ENCODE data around the gene DDI2. TPM values are rescaled to one million over a fixed set of nuclear protein-coding genes. Genes with fewer than 3 reads are reported as not detected.

The DDI2 gene
- total and polyA plus RNA-seq, 2 donors (not counting 3 experiments of a cell fraction or from before 2014, with no cell fraction given): 5.4 to 35.2 TPM

DNA sequence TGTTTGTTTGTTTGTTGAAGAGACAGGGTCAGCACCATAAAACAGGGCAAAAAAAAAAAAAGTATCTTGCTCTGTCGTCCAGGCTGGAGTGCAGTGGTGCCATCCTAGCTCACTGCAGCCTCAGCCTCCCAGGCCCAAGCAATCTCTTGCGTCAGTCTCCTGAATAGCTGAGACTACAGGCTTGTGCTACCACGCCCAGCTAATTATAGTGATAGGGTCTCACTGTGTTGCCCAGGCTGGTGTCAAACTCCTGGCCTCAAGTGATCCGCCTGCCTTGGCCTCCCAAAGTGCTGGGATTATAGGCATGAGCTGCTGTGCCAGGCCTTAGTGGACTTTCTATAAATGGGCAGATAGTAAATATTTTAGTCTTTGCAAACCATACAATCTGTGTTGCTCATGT lies 19.2 kb downstream of the DDI2 start:
- dilution Hi-C loops (cut with MboI; ENCODE audit: extremely low pct_ligation_motif_present, low sequenced_read_pairs) (no loop called here), intact Hi-C loops (cut with micrococcal nuclease) (no loop called here)
- no peak for DNase-seq (ENCODE audit: low read depth, low spot score)
- no peak for FAIRE-seq
- Histone ChIP-seq H3K9ac (replicated peaks; ENCODE audit: extremely low read depth, insufficient read depth, low read length) (no peak overlapping the region), H3K4me2 (ENCODE audit: insufficient read depth, low read length) (no peak overlapping the region), H4K20me1 (replicated peaks; ENCODE audit: control insufficient read depth, extremely low read depth, insufficient read depth, low read length) (no peaks in the 10 kb centered on the region), H3K27ac (ENCODE audit: insufficient read depth, low read depth, low read length) (no peak overlapping the region), H3K9me1 (replicated peaks; ENCODE audit: control insufficient read depth, extremely low read depth, insufficient read depth, low read length) (no peaks in the 10 kb centered on the region), H3K9me3 (replicated peaks; ENCODE audit: control insufficient read depth, insufficient read depth, low read length) (no peaks in the 10 kb centered on the region), H2AFZ (ENCODE audit: low read depth, low read length) (no peak overlapping the region), H3K79me2 (ENCODE audit: control insufficient read depth, insufficient read depth, low read length) (no peaks in the 10 kb centered on the region), H3K27me3 (ENCODE audit: control insufficient read depth in 2 of 2, insufficient read depth in 2 of 2, low read length in 2 of 2) (no peaks in the 10 kb centered on the region), H3K4me1 (ENCODE audit: control insufficient read depth, extremely low read depth, insufficient read depth, low read length) (peaks cover 5% of the 10 kb centered on the region), H3K4me3 (replicated peaks in 1 of 3; ENCODE audit: insufficient read depth in 1 of 3, low read depth in 1 of 3, low read length in 3 of 3) (no peak overlapping the region), H3K36me3 (ENCODE audit: control insufficient read depth in 2 of 2, extremely low read depth in 1 of 2, insufficient read depth in 2 of 2, low read length in 2 of 2) (peaks cover 14 to 22% of the 10 kb centered on the region in 2 experiments)
- CTCF ChIA-PET: no interaction called here
- POLR2A ChIA-PET: no interaction called here
- no TSS peak for BruUV-seq (replicated peaks)
- TF ChIP-seq FOS (IDR thresholded peaks at IDR 0.05; ENCODE audit: borderline replicate concordance, insufficient read depth, low read length) (no peak), EZH2 (IDR thresholded peaks at IDR 0.05; ENCODE audit: borderline replicate concordance, low read depth, low read length, severe bottlenecking) (no peak), MYC (IDR thresholded peaks at IDR 0.05; ENCODE audit: low read depth, low read length) (no peak), POLR2A (IDR thresholded peaks at IDR 0.05; ENCODE audit: low read depth, low read length) (no peak)
- TF ChIP-seq, protein P1, sequence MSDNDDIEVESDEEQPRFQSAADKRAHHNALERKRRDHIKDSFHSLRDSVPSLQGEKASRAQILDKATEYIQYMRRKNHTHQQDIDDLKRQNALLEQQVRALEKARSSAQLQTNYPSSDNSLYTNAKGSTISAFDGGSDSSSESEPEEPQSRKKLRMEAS (IDR thresholded peaks at IDR 0.05; ENCODE audit: insufficient read depth, insufficient read length): no peak
- TF ChIP-seq, protein P2, sequence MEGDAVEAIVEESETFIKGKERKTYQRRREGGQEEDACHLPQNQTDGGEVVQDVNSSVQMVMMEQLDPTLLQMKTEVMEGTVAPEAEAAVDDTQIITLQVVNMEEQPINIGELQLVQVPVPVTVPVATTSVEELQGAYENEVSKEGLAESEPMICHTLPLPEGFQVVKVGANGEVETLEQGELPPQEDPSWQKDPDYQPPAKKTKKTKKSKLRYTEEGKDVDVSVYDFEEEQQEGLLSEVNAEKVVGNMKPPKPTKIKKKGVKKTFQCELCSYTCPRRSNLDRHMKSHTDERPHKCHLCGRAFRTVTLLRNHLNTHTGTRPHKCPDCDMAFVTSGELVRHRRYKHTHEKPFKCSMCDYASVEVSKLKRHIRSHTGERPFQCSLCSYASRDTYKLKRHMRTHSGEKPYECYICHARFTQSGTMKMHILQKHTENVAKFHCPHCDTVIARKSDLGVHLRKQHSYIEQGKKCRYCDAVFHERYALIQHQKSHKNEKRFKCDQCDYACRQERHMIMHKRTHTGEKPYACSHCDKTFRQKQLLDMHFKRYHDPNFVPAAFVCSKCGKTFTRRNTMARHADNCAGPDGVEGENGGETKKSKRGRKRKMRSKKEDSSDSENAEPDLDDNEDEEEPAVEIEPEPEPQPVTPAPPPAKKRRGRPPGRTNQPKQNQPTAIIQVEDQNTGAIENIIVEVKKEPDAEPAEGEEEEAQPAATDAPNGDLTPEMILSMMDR (IDR thresholded peaks at IDR 0.05; ENCODE audit: extremely low read depth in 1 of 2, insufficient read depth in 1 of 2, low read depth in 1 of 2, low read length in 2 of 2): no peak

DNA sequence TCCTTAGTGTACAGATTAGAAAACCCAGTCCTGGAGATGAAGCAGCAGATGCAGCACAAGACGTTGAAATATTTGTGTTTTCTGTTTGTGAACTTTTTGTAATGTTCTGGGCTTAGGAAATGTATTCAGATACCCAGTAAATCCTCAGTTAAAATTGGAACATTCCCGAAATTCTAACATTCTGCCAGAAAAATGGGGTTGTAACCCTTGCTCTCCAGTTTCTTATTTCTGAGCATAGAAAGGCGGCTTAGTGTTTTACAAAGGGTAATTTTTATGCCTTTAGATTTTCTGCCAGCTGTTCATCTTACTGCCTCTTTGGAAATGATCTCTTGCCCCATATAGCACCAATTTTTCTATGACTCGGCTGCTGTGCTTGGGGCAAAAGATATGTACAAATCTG lies 20.6 kb downstream of the DDI2 start:
- H3K9ac ChIP-seq (replicated peaks; ENCODE audit: extremely low read depth, insufficient read depth, low read length): no peak overlapping the region
- intact Hi-C loops (cut with micrococcal nuclease) (no loop called here), dilution Hi-C loops (cut with MboI; ENCODE audit: extremely low pct_ligation_motif_present, low sequenced_read_pairs) (no loop called here)
- H3K4me2 ChIP-seq (ENCODE audit: insufficient read depth, low read length): no peak overlapping the region
- H3K27ac ChIP-seq (ENCODE audit: insufficient read depth, low read depth, low read length): no peak overlapping the region
- H3K9me1 ChIP-seq (replicated peaks; ENCODE audit: control insufficient read depth, extremely low read depth, insufficient read depth, low read length): no peaks in the 10 kb centered on the region
- TF ChIP-seq, protein P2 (IDR thresholded peaks at IDR 0.05; ENCODE audit: extremely low read depth in 1 of 2, insufficient read depth in 1 of 2, low read depth in 1 of 2, low read length in 2 of 2): no peak
- TF ChIP-seq MYC (IDR thresholded peaks at IDR 0.05; ENCODE audit: low read depth, low read length): no peak
- TF ChIP-seq, protein P1 (IDR thresholded peaks at IDR 0.05; ENCODE audit: insufficient read depth, insufficient read length): no peak
- no peak for TF ChIP-seq GATA2 (IDR thresholded peaks at IDR 0.05; ENCODE audit: insufficient read depth, insufficient read length, low read depth, low read length)
- TF ChIP-seq EZH2 (IDR thresholded peaks at IDR 0.05; ENCODE audit: borderline replicate concordance, low read depth, low read length, severe bottlenecking): no peak
- no peak for TF ChIP-seq POLR2AphosphoS5 (IDR thresholded peaks at IDR 0.05; ENCODE audit: insufficient read depth, low read depth, low read length)
- no peak for TF ChIP-seq FOS (IDR thresholded peaks at IDR 0.05; ENCODE audit: borderline replicate concordance, insufficient read depth, low read length)
- no peak for TF ChIP-seq POLR2A (IDR thresholded peaks at IDR 0.05; ENCODE audit: low read depth, low read length)
- no peak for TF ChIP-seq JUN (IDR thresholded peaks at IDR 0.05; ENCODE audit: borderline replicate concordance, insufficient read depth, insufficient read length, low read depth)
- CTCF ChIA-PET: no interaction called here
- POLR2A ChIA-PET: no interaction called here
- H3K4me3 ChIP-seq (replicated peaks in 1 of 3; ENCODE audit: insufficient read depth in 1 of 3, low read depth in 1 of 3, low read length in 3 of 3): no peak overlapping the region
- BruUV-seq (replicated peaks): no TSS peak
- peaks cover 5% of the 10 kb centered on the region for H3K4me1 ChIP-seq (ENCODE audit: control insufficient read depth, extremely low read depth, insufficient read depth, low read length)
- FAIRE-seq: no peak
- H3K36me3 ChIP-seq (ENCODE audit: control insufficient read depth in 2 of 2, extremely low read depth in 1 of 2, insufficient read depth in 2 of 2, low read length in 2 of 2): peaks cover 14 to 22% of the 10 kb centered on the region in 2 experiments
- no peaks in the 10 kb centered on the region for H3K9me3 ChIP-seq (replicated peaks; ENCODE audit: control insufficient read depth, insufficient read depth, low read length)
- no peak for DNase-seq (ENCODE audit: low read depth, low spot score)
- H3K27me3 ChIP-seq (ENCODE audit: control insufficient read depth in 2 of 2, insufficient read depth in 2 of 2, low read length in 2 of 2): no peaks in the 10 kb centered on the region
- no peak overlapping the region for H2AFZ ChIP-seq (ENCODE audit: low read depth, low read length)
- no peaks in the 10 kb centered on the region for H4K20me1 ChIP-seq (replicated peaks; ENCODE audit: control insufficient read depth, extremely low read depth, insufficient read depth, low read length)
- H3K79me2 ChIP-seq (ENCODE audit: control insufficient read depth, insufficient read depth, low read length): no peaks in the 10 kb centered on the region
